Measurements from ENCODE around the gene ZBTB48.

DNA sequence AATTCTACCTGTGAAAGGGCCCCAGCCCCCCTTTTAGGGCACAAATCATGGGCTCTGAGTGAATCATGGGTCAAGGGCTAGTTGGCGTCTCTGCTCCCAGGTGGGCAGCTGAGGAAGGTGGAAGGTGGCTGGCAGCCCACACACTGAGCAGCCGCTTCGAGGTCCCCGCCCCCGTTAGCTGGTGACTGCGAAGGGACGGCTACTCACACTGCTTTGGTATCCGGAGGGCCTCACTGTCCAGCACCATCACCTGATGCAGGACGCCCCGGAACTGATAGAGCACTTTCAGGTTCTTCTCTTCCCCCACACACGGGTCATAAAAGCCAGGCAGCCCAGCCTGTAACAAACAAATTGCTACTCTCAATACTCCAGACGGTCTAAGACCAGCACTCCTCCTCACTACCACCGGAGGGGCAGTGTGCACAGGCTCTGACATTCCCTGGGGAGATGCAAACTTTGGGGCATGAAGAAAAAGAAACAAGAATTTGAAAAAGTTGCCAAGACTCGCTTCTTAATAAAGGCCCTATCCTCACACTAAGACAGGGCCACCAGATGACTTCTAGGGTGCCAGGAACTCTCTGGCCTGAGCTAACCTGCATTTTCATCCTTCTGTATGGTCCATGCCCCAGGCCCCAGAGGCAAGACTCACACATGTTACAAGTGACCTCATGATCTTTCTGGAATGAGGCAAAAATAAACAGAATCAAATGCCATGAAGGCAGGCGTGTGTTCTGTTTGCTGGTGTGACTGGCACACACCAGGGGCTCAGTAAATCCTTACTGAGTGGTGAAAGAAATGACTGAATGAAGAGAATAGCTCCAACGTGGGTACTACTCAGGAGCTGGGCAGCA, 56.3 kb downstream of the ZBTB48 start:
- TF ChIP-seq, protein P1, sequence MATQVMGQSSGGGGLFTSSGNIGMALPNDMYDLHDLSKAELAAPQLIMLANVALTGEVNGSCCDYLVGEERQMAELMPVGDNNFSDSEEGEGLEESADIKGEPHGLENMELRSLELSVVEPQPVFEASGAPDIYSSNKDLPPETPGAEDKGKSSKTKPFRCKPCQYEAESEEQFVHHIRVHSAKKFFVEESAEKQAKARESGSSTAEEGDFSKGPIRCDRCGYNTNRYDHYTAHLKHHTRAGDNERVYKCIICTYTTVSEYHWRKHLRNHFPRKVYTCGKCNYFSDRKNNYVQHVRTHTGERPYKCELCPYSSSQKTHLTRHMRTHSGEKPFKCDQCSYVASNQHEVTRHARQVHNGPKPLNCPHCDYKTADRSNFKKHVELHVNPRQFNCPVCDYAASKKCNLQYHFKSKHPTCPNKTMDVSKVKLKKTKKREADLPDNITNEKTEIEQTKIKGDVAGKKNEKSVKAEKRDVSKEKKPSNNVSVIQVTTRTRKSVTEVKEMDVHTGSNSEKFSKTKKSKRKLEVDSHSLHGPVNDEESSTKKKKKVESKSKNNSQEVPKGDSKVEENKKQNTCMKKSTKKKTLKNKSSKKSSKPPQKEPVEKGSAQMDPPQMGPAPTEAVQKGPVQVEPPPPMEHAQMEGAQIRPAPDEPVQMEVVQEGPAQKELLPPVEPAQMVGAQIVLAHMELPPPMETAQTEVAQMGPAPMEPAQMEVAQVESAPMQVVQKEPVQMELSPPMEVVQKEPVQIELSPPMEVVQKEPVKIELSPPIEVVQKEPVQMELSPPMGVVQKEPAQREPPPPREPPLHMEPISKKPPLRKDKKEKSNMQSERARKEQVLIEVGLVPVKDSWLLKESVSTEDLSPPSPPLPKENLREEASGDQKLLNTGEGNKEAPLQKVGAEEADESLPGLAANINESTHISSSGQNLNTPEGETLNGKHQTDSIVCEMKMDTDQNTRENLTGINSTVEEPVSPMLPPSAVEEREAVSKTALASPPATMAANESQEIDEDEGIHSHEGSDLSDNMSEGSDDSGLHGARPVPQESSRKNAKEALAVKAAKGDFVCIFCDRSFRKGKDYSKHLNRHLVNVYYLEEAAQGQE (IDR thresholded peaks at IDR 0.05; ENCODE audit: insufficient replicate concordance, low read depth) = no peak
- TF ChIP-seq, protein P2, sequence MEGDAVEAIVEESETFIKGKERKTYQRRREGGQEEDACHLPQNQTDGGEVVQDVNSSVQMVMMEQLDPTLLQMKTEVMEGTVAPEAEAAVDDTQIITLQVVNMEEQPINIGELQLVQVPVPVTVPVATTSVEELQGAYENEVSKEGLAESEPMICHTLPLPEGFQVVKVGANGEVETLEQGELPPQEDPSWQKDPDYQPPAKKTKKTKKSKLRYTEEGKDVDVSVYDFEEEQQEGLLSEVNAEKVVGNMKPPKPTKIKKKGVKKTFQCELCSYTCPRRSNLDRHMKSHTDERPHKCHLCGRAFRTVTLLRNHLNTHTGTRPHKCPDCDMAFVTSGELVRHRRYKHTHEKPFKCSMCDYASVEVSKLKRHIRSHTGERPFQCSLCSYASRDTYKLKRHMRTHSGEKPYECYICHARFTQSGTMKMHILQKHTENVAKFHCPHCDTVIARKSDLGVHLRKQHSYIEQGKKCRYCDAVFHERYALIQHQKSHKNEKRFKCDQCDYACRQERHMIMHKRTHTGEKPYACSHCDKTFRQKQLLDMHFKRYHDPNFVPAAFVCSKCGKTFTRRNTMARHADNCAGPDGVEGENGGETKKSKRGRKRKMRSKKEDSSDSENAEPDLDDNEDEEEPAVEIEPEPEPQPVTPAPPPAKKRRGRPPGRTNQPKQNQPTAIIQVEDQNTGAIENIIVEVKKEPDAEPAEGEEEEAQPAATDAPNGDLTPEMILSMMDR (IDR thresholded peaks at IDR 0.05; ENCODE audit: insufficient read depth, low read length) = no peak
- TF ChIP-seq POLR2AphosphoS5 (IDR thresholded peaks at IDR 0.05; ENCODE audit: low read depth) (no peak), GABPA (IDR thresholded peaks at IDR 0.05; ENCODE audit: low read depth) (no peak), SPI1 (IDR thresholded peaks at IDR 0.05; ENCODE audit: borderline replicate concordance, low read depth) (no peak)

All from HL-60 (cell line).